GM11168 (cell line): ENCODE results near the gene RUNDC1.

Source experiments
- in situ Hi-C: fragments of 300-500 bp; cut with MboI; formaldehyde crosslinking; loops from one replicate; pipeline ENCODE4 v1.12.0; 2022; ENCODE audit warnings: low sequenced_read_pairs; ENCODE audit not compliant: unreplicated experiment

Gene RUNDC1

GRCh38 chr17:43016216-43016615 lies 35.9 kb downstream of the RUNDC1 start:
- in situ Hi-C loops, result no loop called here

GRCh38 chr17:43018008-43018853 lies 37.9 kb downstream of the RUNDC1 start:
- in situ Hi-C loops, result no loop called here

GRCh38 chr17:43018932-43019331 lies 38.6 kb downstream of the RUNDC1 start:
- in situ Hi-C loops, result no loop called here

GRCh38 chr17:43019418-43019817 lies 39.1 kb downstream of the RUNDC1 start:
- in situ Hi-C loops, result no loop called here

GRCh38 chr17:43020030-43020621 lies 39.8 kb downstream of the RUNDC1 start:
- in situ Hi-C loops, result no loop called here

- in situ Hi-C loops, result no loop called here
Measured at GRCh38 chr17:43020789-43021740, 40.7 kb downstream of the RUNDC1 start.

- in situ Hi-C loops, result no loop called here
Measured at GRCh38 chr17:43021741-43022512, 41.6 kb downstream of the RUNDC1 start, which contains the start of gene VAT1. Gene VAT1, minus strand, starts transcription at chr17:43022385. Its CDS starts 63 bp downstream, at chr17:43022322.

GRCh38 chr17:43024407-43025289 lies 44.3 kb downstream of the RUNDC1 start, which contains the start of gene RND2:
Gene RND2, plus strand, starts transcription at chr17:43025231. Its CDS starts 117 bp downstream, at chr17:43025348.
- in situ Hi-C loops, result no loop called here

- in situ Hi-C loops, result no loop called here
Measured at GRCh38 chr17:43025290-43025657, 44.9 kb downstream of the RUNDC1 start.

- in situ Hi-C loops, result no loop called here
Measured at GRCh38 chr17:43025766-43026537, 45.6 kb downstream of the RUNDC1 start.

GRCh38 chr17:43026595-43026994 lies 46.2 kb downstream of the RUNDC1 start:
- in situ Hi-C loops, result no loop called here

GRCh38 chr17:43027091-43028032 lies 47.0 kb downstream of the RUNDC1 start:
- in situ Hi-C loops, result no loop called here

- in situ Hi-C loops, result no loop called here
Measured at GRCh38 chr17:43028221-43028861, 48.0 kb downstream of the RUNDC1 start.

GRCh38 chr17:43030137-43030767 lies 49.9 kb downstream of the RUNDC1 start:
- in situ Hi-C loops, result no loop called here

- in situ Hi-C loops, result no loop called here
Measured at GRCh38 chr17:43031666-43032065, 51.3 kb downstream of the RUNDC1 start.
